H1 (cell line): Measurements from ENCODE around the gene USP37. TPM values are rescaled to one million over a fixed set of nuclear protein-coding genes. Genes with fewer than 3 reads are reported as not detected.

Experiments
- ASH2L ChIP-seq: fragments of 200-600, 300-600 bp; sonication (generic); IDR thresholded peaks from one replicate; pipeline ENCODE4 v1.7.1; 2017; ENCODE audit warnings: low read length
- ATF2 ChIP-seq: IDR thresholded peaks from 2 replicates; pipeline ENCODE4 v1.6.1; 2012; ENCODE audit warnings: low read length, inconsistent platforms
- BCL11A ChIP-seq, 2 experiments: IDR thresholded peaks; one replicate each; pipeline ENCODE4 v1.6.1; 2011; ENCODE audit warnings: low read depth in 2 of 2, low read length in 2 of 2, mild to moderate bottlenecking in 2 of 2
- CBX5 ChIP-seq: fragments of 300-800, 300-1000 bp; sonication (generic); IDR thresholded peaks from 2 replicates; pipeline ENCODE4 v1.7.1; 2016; ENCODE audit warnings: antibody characterized with exemption, low read length, low read depth
- CHD1 ChIP-seq: IDR thresholded peaks from 2 replicates; pipeline ENCODE4 v1.6.1; 2012; ENCODE audit warnings: low read depth, low read length, improper control_type of control experiment
- CREB1 ChIP-seq: IDR thresholded peaks from 2 replicates; pipeline ENCODE4 v1.6.1; 2012; ENCODE audit warnings: inconsistent platforms
- HDAC2 ChIP-seq, 2 experiments: fragments of 300-600 bp in 1 of 2; sonication (generic) in 1 of 2; IDR thresholded peaks; 2 replicates each; pipeline ENCODE4 v1.6.1; 2011 to 2012; ENCODE audit warnings: low read depth in 2 of 2, low read length in 2 of 2, mild to moderate bottlenecking in 2 of 2, moderate library complexity in 2 of 2, borderline replicate concordance in 1 of 2, inconsistent platforms in 1 of 2
- KDM1A ChIP-seq: fragments of 200-600, 300-600 bp; sonication (generic); IDR thresholded peaks from 2 replicates; pipeline ENCODE4 v1.7.1; 2016; ENCODE audit warnings: mild to moderate bottlenecking, low read length, borderline replicate concordance
- KDM4A ChIP-seq: IDR thresholded peaks from one replicate; pipeline ENCODE4 v1.7.1; 2012; ENCODE audit warnings: low read depth, mild to moderate bottlenecking, moderate library complexity, low read length, inconsistent platforms; ENCODE audit not compliant: severe bottlenecking
- NANOG ChIP-seq: IDR thresholded peaks from 2 replicates; pipeline ENCODE4 v1.6.1; 2011; ENCODE audit warnings: low read length, low read depth, mild to moderate bottlenecking, inconsistent platforms; ENCODE audit not compliant: insufficient read depth, poor library complexity, severe bottlenecking
- RAD21 ChIP-seq, 2 experiments: IDR thresholded peaks in 1 of 2; conservative IDR thresholded peaks in 1 of 2; 2 replicates each; pipeline ENCODE4 v1.6.1; 2011; ENCODE audit warnings: low read depth in 2 of 2, low read length in 2 of 2, improper control_type of control experiment in 1 of 2, inconsistent platforms in 1 of 2, mild to moderate bottlenecking in 1 of 2, moderate library complexity in 1 of 2
- RBBP5 ChIP-seq: IDR thresholded peaks from 2 replicates; pipeline ENCODE4 v1.7.1; 2012; ENCODE audit warnings: low read depth, mild to moderate bottlenecking, inconsistent platforms, low read length, moderate library complexity, borderline replicate concordance
- SAP30 ChIP-seq: fragments of 300-600 bp; sonication (generic); IDR thresholded peaks from 2 replicates; pipeline ENCODE4 v1.7.1; 2012; ENCODE audit warnings: low read length, moderate library complexity, mild to moderate bottlenecking, inconsistent platforms; ENCODE audit not compliant: insufficient read depth, insufficient replicate concordance
- SIN3A ChIP-seq, 2 experiments: IDR thresholded peaks in 1 of 2; conservative IDR thresholded peaks in 1 of 2; 2 replicates each; pipeline ENCODE4 v1.6.1; 2011 to 2012; ENCODE audit warnings: low read length in 2 of 2, improper control_type of control experiment in 1 of 2, low read depth in 1 of 2, mild to moderate bottlenecking in 1 of 2
- SIRT6 ChIP-seq: IDR thresholded peaks from one replicate; pipeline ENCODE4 v1.7.1; 2012; ENCODE audit warnings: low read length, inconsistent platforms
- SP1 ChIP-seq: IDR thresholded peaks from 2 replicates; pipeline ENCODE4 v1.6.1; 2011; ENCODE audit warnings: low read depth, low read length
- SUZ12 ChIP-seq: fragments of 200-600 bp; sonication (generic); IDR thresholded peaks from 2 replicates; pipeline ENCODE4 v1.6.1; 2012; ENCODE audit warnings: mild to moderate bottlenecking, inconsistent platforms, low read length, moderate library complexity, mixed read lengths
- TAF1 ChIP-seq: IDR thresholded peaks from 2 replicates; pipeline ENCODE4 v1.6.1; 2011; ENCODE audit warnings: mild to moderate bottlenecking, low read depth, low read length
- TAF7 ChIP-seq: optimal IDR thresholded peaks from 2 replicates; pipeline ENCODE3; 2011; ENCODE audit warnings: low read depth, mild to moderate bottlenecking, inconsistent platforms, low read length, moderate library complexity, borderline replicate concordance
- USF2 ChIP-seq: IDR thresholded peaks from 2 replicates; pipeline ENCODE4 v1.6.1; 2011; ENCODE audit warnings: low read length, improper control_type of control experiment
- polyA plus RNA-seq, 7 experiments: library from polyadenylated mRNA; depleted of rRNA in 3 of 7; stranded (reverse) in 5 of 7; unstranded in 2 of 7; fragments of >200 nt in 5 of 7; fragments of 200-250 nt in 2 of 7; gene quantifications; 1 replicate in 5 of 7; 2 replicates in 1 of 7; 4 replicates in 1 of 7; pipeline versions ENCODE4 v1.2.1 to v1.2.3, GENCODE V29; 2011 to 2013; ENCODE audit warnings: missing spikeins in 2 of 7, mixed read lengths in 2 of 7
- total RNA-seq: library from RNA; stranded (reverse); fragmentation: NEBNext Ultra II Directional; extraction: Animal tissue kit (Norgen Biotek cat#: 25700); gene quantifications from 2 replicates; pipeline ENCODE4 v1.2.1, GENCODE V29; 2021

Gene USP37
- total and polyA plus RNA-seq, 2 of the 8 experiments (the other 6 are each of a cell fraction or from before 2014, with no cell fraction given) = 3.8 to 29.1 TPM

- TF ChIP-seq KDM4A = peak; percentile 43
- no peak for TF ChIP-seq TAF7
- TF ChIP-seq USF2 = no peak
- no peak for TF ChIP-seq BCL11A (IDR thresholded peaks at IDR 0.05; ENCODE audit: low read depth in 2 of 2, low read length in 2 of 2)
- no peak for TF ChIP-seq CBX5
- peak; percentile 8 for TF ChIP-seq ASH2L
- TF ChIP-seq ATF2 = no peak
- TF ChIP-seq SAP30 = no peak
- TF ChIP-seq KDM1A = no peak
- TF ChIP-seq RBBP5 = no peak
- TF ChIP-seq SP1 = no peak
- TF ChIP-seq RAD21 (IDR thresholded peaks at IDR 0.05 in 1 of 2, conservative IDR thresholded peaks at IDR 0.05 in 1 of 2; ENCODE audit: low read depth in 2 of 2, low read length in 2 of 2) = peak; percentile 80
- TF ChIP-seq HDAC2 (IDR thresholded peaks at IDR 0.05; ENCODE audit: borderline replicate concordance in 1 of 2, low read depth in 2 of 2, low read length in 2 of 2) = no peak
- TF ChIP-seq TAF1 = peak; percentile 15; the same call in 1 of the 2 replicates
- 0 out of 4 replicates have a peak, but pooled peaks of 1 of the 2 experiments have one; percentile 25 for TF ChIP-seq SIN3A (conservative IDR thresholded peaks at IDR 0.05 in 1 of 2, IDR thresholded peaks at IDR 0.05 in 1 of 2; ENCODE audit: low read depth in 1 of 2, low read length in 2 of 2)
- no peak for TF ChIP-seq NANOG
- peak; percentile 34; the same call in 1 of the 2 replicates for TF ChIP-seq CREB1
- no peak for TF ChIP-seq SUZ12
- TF ChIP-seq CHD1 = no peak
- no peak for TF ChIP-seq SIRT6
Measured at GRCh38 chr2:218406209-218406948, 161.8 kb downstream of the USP37 start (continued).
